ENCODE data around the gene PDXK.

- TF ChIP-seq BACH1 (IDR thresholded peaks at IDR 0.05; ENCODE audit: low read length) (no peak), POLR2AphosphoS5 (IDR thresholded peaks at IDR 0.05; ENCODE audit: low read depth, low read length) (no peak), JUND (IDR thresholded peaks at IDR 0.05; ENCODE audit: low read length) (no peak)
- TF ChIP-seq, protein P1, sequence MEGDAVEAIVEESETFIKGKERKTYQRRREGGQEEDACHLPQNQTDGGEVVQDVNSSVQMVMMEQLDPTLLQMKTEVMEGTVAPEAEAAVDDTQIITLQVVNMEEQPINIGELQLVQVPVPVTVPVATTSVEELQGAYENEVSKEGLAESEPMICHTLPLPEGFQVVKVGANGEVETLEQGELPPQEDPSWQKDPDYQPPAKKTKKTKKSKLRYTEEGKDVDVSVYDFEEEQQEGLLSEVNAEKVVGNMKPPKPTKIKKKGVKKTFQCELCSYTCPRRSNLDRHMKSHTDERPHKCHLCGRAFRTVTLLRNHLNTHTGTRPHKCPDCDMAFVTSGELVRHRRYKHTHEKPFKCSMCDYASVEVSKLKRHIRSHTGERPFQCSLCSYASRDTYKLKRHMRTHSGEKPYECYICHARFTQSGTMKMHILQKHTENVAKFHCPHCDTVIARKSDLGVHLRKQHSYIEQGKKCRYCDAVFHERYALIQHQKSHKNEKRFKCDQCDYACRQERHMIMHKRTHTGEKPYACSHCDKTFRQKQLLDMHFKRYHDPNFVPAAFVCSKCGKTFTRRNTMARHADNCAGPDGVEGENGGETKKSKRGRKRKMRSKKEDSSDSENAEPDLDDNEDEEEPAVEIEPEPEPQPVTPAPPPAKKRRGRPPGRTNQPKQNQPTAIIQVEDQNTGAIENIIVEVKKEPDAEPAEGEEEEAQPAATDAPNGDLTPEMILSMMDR (IDR thresholded peaks at IDR 0.05; ENCODE audit: control extremely low read depth in 1 of 3, insufficient read depth in 1 of 3, low read depth in 1 of 3, low read length in 3 of 3), result no peak
Measured at GRCh38 chr21:43758111-43758641, 39.2 kb downstream of the PDXK start.

All from H1 (cell line).